H1 (cell line): ENCODE results near the gene BSDC1. TPM values are rescaled to one million over a fixed set of nuclear protein-coding genes. Genes with fewer than 3 reads are reported as not detected.

ENCODE experiments used
- CHD7 ChIP-seq: fragments of 300-600 bp; sonication (generic); IDR thresholded peaks from 2 replicates; pipeline ENCODE4 v1.7.1; 2012; ENCODE audit warnings: low read length, moderate library complexity, mild to moderate bottlenecking, inconsistent platforms; ENCODE audit not compliant: insufficient replicate concordance
- E2F6 ChIP-seq: IDR thresholded peaks from 2 replicates; pipeline ENCODE4 v1.6.1; 2012; ENCODE audit warnings: inconsistent platforms
- EP300 ChIP-seq, 2 experiments: IDR thresholded peaks; 1 replicate in 1 of 2; 2 replicates in 1 of 2; pipeline ENCODE4 v1.6.1; 2011 to 2012; ENCODE audit warnings: low read depth in 2 of 2, low read length in 2 of 2, mild to moderate bottlenecking in 2 of 2, borderline replicate concordance in 1 of 2, inconsistent platforms in 1 of 2, moderate library complexity in 1 of 2
- MAX ChIP-seq: IDR thresholded peaks from 2 replicates; pipeline ENCODE4 v1.6.1; 2012; ENCODE audit warnings: inconsistent platforms
- USF2 ChIP-seq: IDR thresholded peaks from 2 replicates; pipeline ENCODE4 v1.6.1; 2011; ENCODE audit warnings: low read length, improper control_type of control experiment
- polyA plus RNA-seq, 7 experiments: library from polyadenylated mRNA; depleted of rRNA in 3 of 7; stranded (reverse) in 5 of 7; unstranded in 2 of 7; fragments of >200 nt in 5 of 7; fragments of 200-250 nt in 2 of 7; gene quantifications; 1 replicate in 5 of 7; 2 replicates in 1 of 7; 4 replicates in 1 of 7; pipeline versions ENCODE4 v1.2.1 to v1.2.3, GENCODE V29; 2011 to 2013; ENCODE audit warnings: missing spikeins in 2 of 7, mixed read lengths in 2 of 7
- total RNA-seq: library from RNA; stranded (reverse); fragmentation: NEBNext Ultra II Directional; extraction: Animal tissue kit (Norgen Biotek cat#: 25700); gene quantifications from 2 replicates; pipeline ENCODE4 v1.2.1, GENCODE V29; 2021

The BSDC1 gene
- total and polyA plus RNA-seq, 2 of the 8 experiments (the other 6 are each of a cell fraction or from before 2014, with no cell fraction given): 24.8 to 40.7 TPM

GRCh38 chr1:32361308-32361673, 33.0 kb downstream of the BSDC1 start (continued):
- TF ChIP-seq MAX (peak; percentile 99), CHD7 (no peak), EP300 (IDR thresholded peaks at IDR 0.05; ENCODE audit: borderline replicate concordance in 1 of 2, low read depth in 2 of 2, low read length in 2 of 2) (no peak), USF2 (peak; percentile 68), E2F6 (peak; percentile 100)
